GM23338 (cell line): ENCODE measurements around the gene CDKL1. TPM values are rescaled to one million over a fixed set of nuclear protein-coding genes. Genes with fewer than 3 reads are reported as not detected.

Experiments
- CREB1 ChIP-seq: fragments of 250-450 bp; sonication (Bioruptor Pico); IDR thresholded peaks from 2 replicates; pipeline ENCODE4 v1.5.0; 2020; ENCODE audit warnings: low read depth, mild to moderate bottlenecking, moderate library complexity
- EZH2 ChIP-seq: fragments of 200-600 bp; sonication (generic); IDR thresholded peaks from one replicate; pipeline ENCODE4 v1.8.0; 2017; ENCODE audit warnings: antibody characterized with exemption, mild to moderate bottlenecking, low read depth; ENCODE audit not compliant: unreplicated experiment
- EZH2phosphoT487 ChIP-seq: fragments of 200-600 bp; sonication (generic); IDR thresholded peaks from one replicate; pipeline ENCODE4 v1.8.1; 2018; ENCODE audit warnings: antibody characterized with exemption; ENCODE audit not compliant: unreplicated experiment
- NANOG ChIP-seq: IDR thresholded peaks from 2 replicates; pipeline ENCODE4 v1.6.1; 2016; ENCODE audit warnings: antibody characterized with exemption, borderline replicate concordance
- REST ChIP-seq: IDR thresholded peaks from one replicate; pipeline ENCODE4 v1.6.1; 2018; ENCODE audit warnings: antibody characterized with exemption; ENCODE audit not compliant: unreplicated experiment
- STAT1 ChIP-seq: IDR thresholded peaks from one replicate; pipeline ENCODE4 v1.6.1; 2016; ENCODE audit warnings: antibody characterized with exemption; ENCODE audit not compliant: unreplicated experiment
- ZNF114 ChIP-seq: fragments of 250-450 bp; sonication (Bioruptor Pico); IDR thresholded peaks from 2 replicates; pipeline ENCODE4 v1.5.0; 2020; ENCODE audit warnings: mild to moderate bottlenecking, moderate library complexity
- ZNF331 ChIP-seq: fragments of 250-450 bp; sonication (Bioruptor Pico); IDR thresholded peaks from 2 replicates; pipeline ENCODE4 v1.5.0; 2020; ENCODE audit warnings: low read depth, mild to moderate bottlenecking, moderate library complexity
- ZNF462 ChIP-seq: fragments of 250-450 bp; sonication (Bioruptor Pico); IDR thresholded peaks from 2 replicates; pipeline ENCODE4 v1.5.0; 2020; ENCODE audit warnings: mild to moderate bottlenecking, moderate library complexity
- polyA plus RNA-seq: library from polyadenylated mRNA; unstranded; fragments of >200 nt; fragmentation: Nextera tagmentation; extraction: Ambion mirVana; gene quantifications from 2 replicates; pipeline ENCODE4 v1.2.1, GENCODE V29; 2016
- total RNA-seq: library from RNA; depleted of rRNA; stranded (reverse); fragments of >200 nt; shearing (Covaris generic); gene quantifications from 2 replicates; pipeline ENCODE4 v1.2.3, GENCODE V29; 2014

The CDKL1 gene
- total and polyA plus RNA-seq, 2 experiments from 2014 or later = 0.52 TPM

GRCh38 chr14:50335989-50336824 lies 60.5 kb downstream of the CDKL1 start (continued):
- TF ChIP-seq ZNF462 (CRISPR knock-in tag) (no peak), STAT1 (no peak), EZH2phosphoT487 (no peak), REST (no peak), EZH2 (no peak), NANOG (no peak), ZNF331 (CRISPR knock-in tag) (no peak), ZNF114 (CRISPR knock-in tag) (no peak), CREB1 (no peak)
